ENCODE results near the gene SMTN.

The SMTN gene

GRCh38 chr22:31135706-31136105 lies 54.6 kb downstream of the SMTN start:
- ChIA-PET POLR2A (no interaction called here), CTCF (interaction anchor here (0.9 to 1.7 kb wide), 5 partner anchors 9 to 28 kb away, joined by 3 to 7 read pairs (median 4); partner anchors contain the start of gene SELENOM)
- H3K4me3 ChIP-seq (ENCODE audit: low read depth, low read length): no peak overlapping the region
- no peak for TF ChIP-seq CTCF (IDR thresholded peaks at IDR 0.05; ENCODE audit: insufficient read depth, low read length, missing control alignments)
- DNase-seq (ENCODE audit: low read depth, low spot score): no peak

GRCh38 chr22:31136155-31136554 lies 55.0 kb downstream of the SMTN start:
- no peak overlapping the region for H3K4me3 ChIP-seq (ENCODE audit: low read depth, low read length)
- no peak for DNase-seq (ENCODE audit: low read depth, low spot score)
- no peak for TF ChIP-seq CTCF (IDR thresholded peaks at IDR 0.05; ENCODE audit: insufficient read depth, low read length, missing control alignments)
- ChIA-PET CTCF (interaction anchor here (0.9 to 1.7 kb wide), 5 partner anchors 8 to 28 kb away, joined by 3 to 7 read pairs (median 4); partner anchors contain the start of gene SELENOM), POLR2A (no interaction called here)

GRCh38 chr22:31136711-31137110 lies 55.6 kb downstream of the SMTN start:
- TF ChIP-seq CTCF (IDR thresholded peaks at IDR 0.05; ENCODE audit: insufficient read depth, low read length, missing control alignments): no peak
- H3K4me3 ChIP-seq (ENCODE audit: low read depth, low read length): no peak overlapping the region
- CTCF ChIA-PET: no interaction called here
- POLR2A ChIA-PET: no interaction called here
- no peak for DNase-seq (ENCODE audit: low read depth, low spot score)

- POLR2A ChIA-PET: no interaction called here
- TF ChIP-seq CTCF (IDR thresholded peaks at IDR 0.05; ENCODE audit: insufficient read depth, low read length, missing control alignments): no peak
- no peak overlapping the region for H3K4me3 ChIP-seq (ENCODE audit: low read depth, low read length)
- CTCF ChIA-PET: interaction anchor here (1.3 to 3.0 kb wide), 2 partner anchors 11 to 30 kb away, joined by 4 to 16 read pairs; partner anchors contain the start of gene SELENOM
- no peak for DNase-seq (ENCODE audit: low read depth, low spot score)
Measured at GRCh38 chr22:31137721-31138120, 56.6 kb downstream of the SMTN start.

GRCh38 chr22:31138126-31138525 lies 57.0 kb downstream of the SMTN start:
- no peak for DNase-seq (ENCODE audit: low read depth, low spot score)
- ChIA-PET CTCF (interaction anchor here (1.3 to 3.0 kb wide), 2 partner anchors 11 to 30 kb away, joined by 4 to 16 read pairs; partner anchors contain the start of gene SELENOM), POLR2A (no interaction called here)
- TF ChIP-seq CTCF (IDR thresholded peaks at IDR 0.05; ENCODE audit: insufficient read depth, low read length, missing control alignments): no peak
- H3K4me3 ChIP-seq (ENCODE audit: low read depth, low read length): no peak overlapping the region

GRCh38 chr22:31139066-31139465 lies 57.9 kb downstream of the SMTN start:
- POLR2A ChIA-PET: no interaction called here
- no peak for DNase-seq (ENCODE audit: low read depth, low spot score)
- H3K4me3 ChIP-seq (ENCODE audit: low read depth, low read length): no peak overlapping the region
- no peak for TF ChIP-seq CTCF (IDR thresholded peaks at IDR 0.05; ENCODE audit: insufficient read depth, low read length, missing control alignments)
- CTCF ChIA-PET: interaction anchor here (1.3 to 3.0 kb wide), 3 partner anchors 10 to 31 kb away, joined by 3 to 16 read pairs (median 6); partner anchors contain the start of gene SELENOM
